Activated T-cell treated with anti-CD3 and anti-CD28 coated beads, Interleukin-2, amount 50 U/mL, for 24 hours (primary cell): ENCODE measurements around the gene LTBP3.

Experiments
- DNase-seq: peaks from one replicate; pipeline ENCODE4 v3.0.0-alpha.2; 2020
- H3K27ac Mint-ChIP-seq: 2 replicates; pipeline ENCODE4 v1.8.0; 2020; ENCODE audit warnings: mild to moderate bottlenecking, mixed read lengths
- H3K27me3 Mint-ChIP-seq: 2 replicates; pipeline ENCODE4 v1.8.0; 2020; ENCODE audit warnings: mixed read lengths
- H3K36me3 Mint-ChIP-seq: 2 replicates; pipeline ENCODE4 v1.8.0; 2020; ENCODE audit warnings: low read depth, mixed read lengths
- H3K4me1 Mint-ChIP-seq: 2 replicates; pipeline ENCODE4 v1.8.0; 2020; ENCODE audit warnings: low read depth, mixed read lengths
- H3K4me3 Mint-ChIP-seq: 2 replicates; pipeline ENCODE4 v1.8.0; 2020; ENCODE audit warnings: mild to moderate bottlenecking, moderate library complexity, mixed read lengths
- H3K9me3 Mint-ChIP-seq: 2 replicates; pipeline ENCODE4 v1.8.0; 2020; ENCODE audit warnings: mixed read lengths

The LTBP3 gene

DNA sequence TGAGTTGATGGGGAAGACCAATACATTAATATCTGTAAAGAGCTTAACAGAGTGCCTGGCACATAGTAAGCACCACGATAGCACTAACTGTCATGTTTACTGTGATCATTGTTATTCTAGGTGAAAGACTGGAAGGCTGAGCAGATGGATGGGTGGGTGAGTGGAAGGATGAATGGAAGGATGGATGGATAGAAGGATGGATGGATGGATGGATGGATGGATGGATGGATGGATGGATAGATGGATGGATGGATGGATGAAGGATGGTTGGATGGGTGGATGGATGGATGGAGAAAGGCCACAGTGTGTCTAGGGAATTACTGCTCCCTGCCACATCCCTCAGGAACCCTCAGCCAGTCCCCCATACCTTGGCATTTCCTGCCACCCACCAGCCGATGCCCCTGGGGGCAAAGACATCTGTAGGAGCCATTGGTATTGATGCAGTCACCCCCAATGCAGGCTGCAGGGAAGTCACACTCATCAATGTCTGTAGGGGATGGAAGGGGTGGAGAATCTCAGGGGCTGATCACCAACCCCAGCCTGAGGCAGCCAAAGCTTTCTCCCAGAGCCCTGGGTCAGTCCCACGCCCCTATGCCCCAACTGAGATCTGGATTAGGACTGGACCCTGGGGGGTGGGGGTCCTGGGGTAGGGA, 15.3 kb downstream of the LTBP3 start:
- Mint-ChIP-seq H3K36me3 (peaks cover 34% of the 10 kb centered on the region), H3K27me3 (no peaks in the 10 kb centered on the region), H3K27ac (peak overlapping the region; percentile 67), H3K9me3 (no peaks in the 10 kb centered on the region), H3K4me3 (no peak overlapping the region), H3K4me1 (peaks cover 54% of the 10 kb centered on the region)
- DNase-seq: no peak

DNA sequence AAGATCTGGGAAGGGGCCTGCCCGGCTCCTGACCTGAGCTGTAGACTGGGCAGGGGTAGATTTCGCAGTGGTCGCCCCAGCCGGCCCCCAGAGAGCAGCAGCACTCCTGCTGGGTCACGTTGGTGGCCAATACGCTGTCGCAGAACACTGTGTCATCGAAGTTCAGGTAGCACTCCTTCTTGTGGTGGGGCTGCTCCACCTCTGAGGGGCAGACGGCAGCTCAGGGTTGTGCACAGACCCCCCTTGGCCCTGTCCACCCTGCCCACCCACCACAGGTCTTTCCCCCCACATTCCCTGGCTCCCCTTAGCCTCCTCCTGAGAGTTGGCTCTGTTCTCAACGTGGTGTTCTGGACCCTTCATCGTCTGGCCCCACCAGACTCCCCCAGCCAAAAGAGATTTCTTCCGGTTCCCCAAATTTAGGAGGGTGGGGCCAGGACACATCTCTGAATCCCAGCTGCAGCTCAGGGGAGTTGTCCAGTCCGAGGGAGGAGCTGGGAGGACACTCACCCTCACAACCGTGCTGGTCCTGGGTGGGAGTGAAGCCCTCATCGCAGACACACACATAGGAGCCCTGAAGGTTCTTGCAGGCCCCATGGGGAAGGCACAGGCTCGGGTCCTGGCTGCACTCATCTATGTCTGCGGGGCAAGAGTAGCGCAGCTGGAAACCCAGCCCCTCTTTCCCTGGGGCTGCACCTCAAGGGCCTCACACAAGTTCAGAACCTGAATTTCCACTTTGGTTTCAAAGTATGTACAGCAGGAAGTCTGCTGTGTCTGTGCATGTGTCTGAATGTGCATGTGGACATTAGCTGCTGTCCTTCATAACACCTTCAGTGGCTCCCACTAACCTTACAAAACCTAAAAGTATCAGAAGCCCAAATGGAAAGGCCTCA, 16.8 kb downstream of the LTBP3 start:
- Mint-ChIP-seq H3K27me3 (no peaks in the 10 kb centered on the region), H3K4me1 (peaks cover 43% of the 10 kb centered on the region), H3K4me3 (peak overlapping the region; percentile 80), H3K27ac (peak overlapping the region; percentile 93), H3K9me3 (no peaks in the 10 kb centered on the region), H3K36me3 (peaks cover 45% of the 10 kb centered on the region)
- DNase-seq: no peak

DNA sequence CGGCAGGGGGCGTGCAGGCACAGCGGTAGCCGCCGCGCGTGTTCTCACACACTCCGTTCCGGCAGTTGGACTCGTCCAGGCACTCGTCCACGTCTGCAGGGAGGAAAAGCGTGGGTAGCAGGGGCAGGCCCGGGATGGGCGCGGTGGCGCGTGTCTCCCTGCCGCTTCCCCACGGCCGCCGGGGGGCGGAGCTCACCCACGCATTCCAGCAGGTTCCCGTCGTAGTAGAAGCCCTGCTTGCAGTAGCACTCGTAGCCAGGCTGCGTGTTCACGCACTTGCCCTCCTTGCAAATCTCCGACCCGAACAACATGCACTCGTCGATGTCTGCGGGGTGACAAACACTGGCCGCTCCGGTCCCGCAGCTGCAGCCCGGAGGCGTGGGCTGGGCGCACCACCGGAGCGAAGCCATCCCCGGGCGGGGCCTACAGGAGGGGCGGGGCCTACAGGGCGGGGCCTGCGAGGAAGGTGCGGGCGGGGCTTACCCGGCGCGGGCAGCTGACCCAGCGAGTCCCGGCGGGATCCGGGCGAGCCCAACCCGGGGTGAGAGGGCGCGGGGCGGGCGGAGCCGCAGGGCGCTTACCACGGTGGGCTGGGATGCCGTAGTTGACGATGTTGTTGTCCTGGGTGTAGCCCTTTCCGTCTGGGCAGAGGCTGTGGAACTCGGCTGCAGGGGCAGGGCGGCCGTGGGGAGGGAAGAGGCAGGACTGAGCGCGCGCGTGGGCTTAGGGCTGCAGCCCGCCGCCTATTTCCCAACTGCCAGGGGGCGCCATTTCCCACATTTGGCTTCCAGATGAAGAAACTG, 17.7 kb downstream of the LTBP3 start:
- H3K9me3 Mint-ChIP-seq: no peaks in the 10 kb centered on the region
- H3K27ac Mint-ChIP-seq: peak overlapping the region; percentile 93
- no peaks in the 10 kb centered on the region for H3K27me3 Mint-ChIP-seq
- DNase-seq: peak; percentile 93
- peaks cover 51% of the 10 kb centered on the region for H3K36me3 Mint-ChIP-seq
- H3K4me1 Mint-ChIP-seq: peaks cover 35% of the 10 kb centered on the region
- peak overlapping the region; percentile 80 for H3K4me3 Mint-ChIP-seq

DNA sequence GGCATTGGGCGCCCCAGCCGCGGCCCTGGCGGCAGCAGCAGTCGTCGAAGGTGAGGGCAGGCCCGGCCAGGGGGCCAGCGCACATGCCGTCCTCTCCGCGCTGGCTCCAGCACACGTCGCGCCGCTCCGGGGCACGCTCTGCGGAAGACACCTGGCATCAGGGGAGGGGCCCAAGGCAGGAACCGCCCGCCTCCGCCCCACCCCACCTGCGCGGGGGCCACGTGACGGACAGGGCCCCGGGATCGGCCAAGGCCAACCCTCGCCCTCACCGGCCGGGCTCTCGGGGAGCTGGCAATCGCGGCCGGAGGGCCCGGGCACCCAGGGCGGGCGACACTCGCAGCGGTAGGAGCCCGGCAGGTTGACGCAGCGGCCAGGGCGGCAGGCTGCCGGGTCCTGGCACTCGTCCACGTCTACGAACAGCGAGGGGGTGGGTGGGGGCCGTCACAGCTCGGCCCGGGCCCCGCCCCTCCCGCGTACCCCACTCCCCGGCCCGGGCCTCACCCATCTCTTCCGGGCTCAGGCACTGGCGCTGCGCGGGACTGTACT, 18.3 kb downstream of the LTBP3 start:
- no peaks in the 10 kb centered on the region for H3K9me3 Mint-ChIP-seq
- peaks cover 55% of the 10 kb centered on the region for H3K36me3 Mint-ChIP-seq
- DNase-seq: no peak
- peaks cover 28% of the 10 kb centered on the region for H3K4me1 Mint-ChIP-seq
- peak overlapping the region; percentile 93 for H3K27ac Mint-ChIP-seq
- no peaks in the 10 kb centered on the region for H3K27me3 Mint-ChIP-seq
- peak overlapping the region; percentile 80 for H3K4me3 Mint-ChIP-seq

DNA sequence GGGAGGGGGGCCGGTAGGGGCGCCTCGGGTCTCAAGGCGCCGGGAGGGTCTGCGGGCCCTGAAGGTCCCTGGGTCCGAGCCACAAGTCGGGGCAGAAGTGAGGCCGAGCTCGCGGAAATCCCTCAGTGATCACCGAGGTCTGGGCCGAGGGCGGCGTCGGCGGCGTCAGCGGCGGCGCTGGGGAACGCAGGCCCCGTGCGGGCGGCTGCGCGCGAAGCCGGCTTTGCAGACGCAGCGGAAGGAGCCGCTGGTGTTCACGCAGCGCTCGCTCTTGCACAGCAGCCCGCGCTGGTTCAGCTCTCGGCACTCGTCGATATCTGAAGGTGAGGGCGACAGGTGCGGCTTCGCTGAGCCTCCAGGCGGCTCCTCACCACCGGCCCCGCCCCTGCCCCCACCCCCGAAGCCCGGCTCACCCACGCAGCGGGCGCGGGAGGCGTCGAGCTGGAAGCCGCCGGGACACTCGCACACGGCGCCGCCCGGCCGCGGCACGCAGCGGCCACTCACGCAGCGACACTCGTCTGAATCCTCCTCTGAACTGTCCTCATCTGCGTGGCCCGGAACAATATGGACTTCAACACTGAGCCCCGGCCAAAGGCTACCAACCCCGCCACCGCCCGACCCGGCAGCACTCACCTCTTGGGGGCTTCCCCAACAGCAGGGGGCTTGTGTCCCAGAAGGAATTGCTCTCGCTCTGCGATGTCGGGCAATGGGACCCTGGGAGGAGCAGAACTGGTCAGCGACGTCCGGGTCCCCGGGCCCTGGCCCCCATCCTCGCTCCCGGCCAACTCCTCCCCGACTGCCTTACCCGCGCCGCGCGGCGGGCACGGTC, 19.0 kb downstream of the LTBP3 start:
- DNase-seq: no peak
- Mint-ChIP-seq H3K27ac (peak overlapping the region; percentile 11), H3K4me1 (peaks cover 21% of the 10 kb centered on the region), H3K27me3 (no peaks in the 10 kb centered on the region), H3K9me3 (no peaks in the 10 kb centered on the region), H3K36me3 (peaks cover 57% of the 10 kb centered on the region), H3K4me3 (peak overlapping the region; percentile 52)

DNA sequence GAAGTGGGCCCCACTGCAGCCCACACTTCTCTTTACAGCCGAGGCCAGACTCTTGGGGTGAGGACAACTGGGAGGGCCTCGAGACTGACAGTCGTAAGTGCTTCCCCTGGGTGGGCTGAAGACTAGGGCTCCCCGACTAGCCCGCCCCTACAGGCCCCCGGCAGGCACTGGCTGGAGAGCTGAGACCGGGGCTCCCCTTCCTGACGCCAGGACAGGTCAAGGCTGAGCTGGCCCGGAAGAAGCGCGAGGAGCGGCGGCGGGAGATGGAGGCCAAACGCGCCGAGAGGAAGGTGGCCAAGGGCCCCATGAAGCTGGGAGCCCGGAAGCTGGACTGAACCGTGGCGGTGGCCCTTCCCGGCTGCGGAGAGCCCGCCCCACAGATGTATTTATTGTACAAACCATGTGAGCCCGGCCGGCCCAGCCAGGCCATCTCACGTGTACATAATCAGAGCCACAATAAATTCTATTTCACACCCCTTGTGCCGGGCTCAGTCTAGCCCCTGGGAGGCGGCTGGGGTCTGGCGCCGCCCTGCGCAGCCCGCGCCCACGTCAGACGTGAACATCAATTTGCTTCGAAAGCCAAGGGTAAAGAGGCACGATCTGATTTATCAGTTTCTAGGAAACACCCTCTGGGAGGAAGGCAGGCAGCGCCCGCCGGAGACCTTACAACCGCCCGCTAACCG, 19.8 kb downstream of the LTBP3 start:
- Mint-ChIP-seq H3K27ac (peak overlapping the region; percentile 72), H3K4me3 (peak overlapping the region; percentile 47), H3K36me3 (peaks cover 59% of the 10 kb centered on the region), H3K9me3 (no peaks in the 10 kb centered on the region), H3K4me1 (peaks cover 19% of the 10 kb centered on the region), H3K27me3 (no peaks in the 10 kb centered on the region)
- DNase-seq: no peak

DNA sequence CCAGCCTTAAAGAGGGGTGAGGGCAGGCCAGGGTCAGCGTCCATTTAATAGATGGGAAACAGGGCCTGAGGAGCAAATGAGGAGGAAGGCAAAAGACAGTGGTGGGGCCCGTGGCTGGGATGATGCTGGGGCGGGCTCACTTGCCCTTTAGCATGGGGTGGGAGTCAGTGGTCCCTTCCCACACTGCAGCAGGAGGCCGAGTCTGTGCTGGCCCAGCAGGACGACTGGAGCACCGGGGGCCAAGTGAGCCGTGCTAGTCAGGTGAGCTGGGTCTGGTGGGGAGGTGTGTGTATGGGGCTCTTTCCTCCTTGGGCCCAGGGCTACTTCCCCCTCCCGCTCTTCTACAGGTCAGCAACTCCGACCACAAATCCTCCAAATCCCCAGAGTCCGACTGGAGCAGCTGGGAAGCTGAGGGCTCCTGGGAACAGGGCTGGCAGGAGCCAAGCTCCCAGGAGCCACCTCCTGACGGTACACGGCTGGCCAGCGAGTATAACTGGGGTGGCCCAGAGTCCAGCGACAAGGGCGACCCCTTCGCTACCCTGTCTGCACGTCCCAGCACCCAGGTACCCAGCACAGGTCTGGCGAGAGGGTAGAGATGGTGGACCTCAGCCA, 20.4 kb downstream of the LTBP3 start:
- no peaks in the 10 kb centered on the region for H3K9me3 Mint-ChIP-seq
- H3K36me3 Mint-ChIP-seq: peaks cover 62% of the 10 kb centered on the region
- no peak overlapping the region for H3K4me3 Mint-ChIP-seq
- no peak for DNase-seq
- H3K27ac Mint-ChIP-seq: peak overlapping the region; percentile 66
- peaks cover 19% of the 10 kb centered on the region for H3K4me1 Mint-ChIP-seq
- no peaks in the 10 kb centered on the region for H3K27me3 Mint-ChIP-seq

DNA sequence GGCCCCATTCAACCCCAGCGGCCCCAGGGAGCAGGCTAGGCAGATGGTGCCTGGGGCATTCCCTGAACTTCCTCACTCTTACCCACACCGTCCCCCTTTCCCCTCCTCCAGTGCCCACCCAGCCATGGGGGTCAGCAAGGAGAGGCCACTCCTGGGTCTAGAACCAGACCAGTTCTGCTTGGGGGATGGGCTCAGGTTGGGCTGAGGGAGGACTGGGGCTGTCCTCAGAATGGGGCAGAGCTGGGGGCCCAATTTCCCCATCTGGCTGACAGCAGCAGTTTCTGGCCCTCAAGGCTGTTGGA, 20.9 kb downstream of the LTBP3 start:
- Mint-ChIP-seq H3K4me3 (no peak overlapping the region), H3K27ac (peak overlapping the region; percentile 66), H3K27me3 (no peaks in the 10 kb centered on the region), H3K36me3 (peaks cover 64% of the 10 kb centered on the region), H3K9me3 (no peaks in the 10 kb centered on the region), H3K4me1 (peaks cover 19% of the 10 kb centered on the region)
- DNase-seq: no peak

DNA sequence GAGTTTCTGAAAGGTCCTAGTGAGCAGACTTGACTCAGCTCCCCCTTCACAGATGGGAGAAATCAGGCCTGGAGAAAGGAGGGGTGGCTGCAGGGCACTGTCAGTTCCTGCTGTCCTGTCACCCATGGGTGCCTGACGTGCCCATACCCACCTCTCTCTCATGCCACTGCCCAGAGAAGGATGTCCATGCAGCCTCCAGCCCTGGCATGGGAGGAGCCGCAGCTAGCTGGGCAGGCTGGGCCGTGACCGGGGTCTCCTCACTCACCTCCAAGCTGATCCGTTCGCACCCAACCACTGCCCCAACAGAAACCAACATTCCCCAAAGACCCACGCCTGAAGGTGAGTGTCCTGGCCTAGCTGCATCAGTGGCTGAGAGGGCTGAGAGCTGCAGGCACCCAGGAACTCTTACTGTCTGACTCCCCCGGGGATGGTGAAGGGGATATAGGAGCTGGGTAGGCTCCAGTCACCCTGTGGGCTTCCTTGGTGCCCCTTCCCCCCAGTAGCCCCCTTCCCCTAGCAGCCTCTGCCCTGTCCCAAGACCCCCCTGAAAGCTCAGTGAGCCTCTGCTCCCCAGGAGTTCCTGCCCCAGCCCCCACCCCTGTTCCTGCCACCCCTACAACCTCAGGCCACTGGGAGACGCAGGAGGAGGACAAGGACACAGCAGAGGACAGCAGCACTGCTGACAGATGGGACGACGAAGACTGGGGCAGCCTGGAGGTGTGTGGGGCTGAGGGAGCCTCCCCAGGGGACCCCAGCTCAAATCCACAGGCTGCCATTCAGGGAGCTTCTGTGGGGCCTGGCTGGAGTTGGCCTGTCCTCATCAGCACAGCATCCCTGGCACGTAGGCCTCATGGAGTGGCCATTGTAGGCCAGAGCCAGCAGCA, 21.5 kb downstream of the LTBP3 start:
- Mint-ChIP-seq H3K36me3 (peaks cover 67% of the 10 kb centered on the region), H3K4me1 (peaks cover 14% of the 10 kb centered on the region), H3K4me3 (no peak overlapping the region), H3K9me3 (no peaks in the 10 kb centered on the region), H3K27ac (peak overlapping the region; percentile 66), H3K27me3 (no peaks in the 10 kb centered on the region)
- no peak for DNase-seq

DNA sequence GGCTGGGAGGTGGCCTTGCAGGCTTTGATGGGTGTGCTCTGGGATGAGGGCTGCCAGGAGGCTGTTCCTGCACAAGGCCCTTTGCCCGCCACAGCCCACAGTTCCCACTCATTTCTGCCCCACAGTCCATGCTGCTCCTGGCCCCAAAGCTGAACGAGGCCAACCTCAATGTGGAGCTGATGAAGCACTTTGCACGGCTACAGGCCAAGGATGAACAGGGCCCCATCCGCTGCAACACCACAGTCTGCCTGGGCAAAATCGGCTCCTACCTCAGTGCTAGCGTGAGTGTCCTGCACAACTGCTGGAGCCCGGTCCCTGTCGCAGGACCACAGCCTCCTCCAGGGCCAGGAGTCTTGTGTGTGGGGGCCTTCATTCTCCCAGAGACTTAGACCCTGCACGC, 23.1 kb downstream of the LTBP3 start:
- no peak overlapping the region for H3K4me3 Mint-ChIP-seq
- peaks cover 82% of the 10 kb centered on the region for H3K36me3 Mint-ChIP-seq
- H3K27me3 Mint-ChIP-seq: no peaks in the 10 kb centered on the region
- no peak overlapping the region for H3K27ac Mint-ChIP-seq
- no peak for DNase-seq
- H3K4me1 Mint-ChIP-seq: peaks cover 4% of the 10 kb centered on the region
- no peaks in the 10 kb centered on the region for H3K9me3 Mint-ChIP-seq

DNA sequence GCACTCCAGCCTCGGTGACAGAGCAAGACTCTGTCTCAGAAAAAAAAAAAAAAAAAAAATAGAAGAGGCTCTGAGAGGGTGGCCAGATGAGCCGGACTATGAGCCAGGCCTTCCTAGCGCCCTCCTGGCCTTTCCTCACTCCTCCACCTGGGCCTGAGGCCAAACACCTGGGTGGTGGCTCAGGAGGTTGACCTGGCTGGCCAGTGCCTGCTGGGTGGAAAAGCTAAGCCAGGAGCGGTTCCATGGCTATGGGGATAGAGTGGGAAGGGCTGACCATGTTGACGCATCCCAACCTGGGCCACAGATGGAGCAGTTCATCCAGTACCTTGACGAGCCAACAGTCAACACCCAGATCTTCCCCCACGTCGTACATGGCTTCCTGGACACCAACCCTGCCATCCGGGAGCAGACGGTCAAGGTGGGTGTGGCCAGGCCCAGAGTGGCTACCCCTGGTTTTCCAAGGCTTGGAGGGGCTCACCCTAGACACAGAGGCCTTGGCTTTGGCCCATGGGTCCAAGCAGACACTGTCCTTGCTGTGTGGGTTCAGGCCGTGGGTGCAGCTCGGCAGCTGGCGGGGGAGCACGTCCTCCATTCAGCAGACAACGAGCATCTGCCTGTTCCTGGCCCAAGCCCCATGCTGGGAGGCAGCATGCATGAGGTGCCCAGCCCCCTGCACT, 25.6 kb downstream of the LTBP3 start:
- Mint-ChIP-seq H3K4me1 (peaks cover 17% of the 10 kb centered on the region), H3K9me3 (no peaks in the 10 kb centered on the region), H3K4me3 (no peak overlapping the region), H3K27me3 (no peaks in the 10 kb centered on the region), H3K36me3 (peaks cover 87% of the 10 kb centered on the region), H3K27ac (no peak overlapping the region)
- DNase-seq: no peak

DNA sequence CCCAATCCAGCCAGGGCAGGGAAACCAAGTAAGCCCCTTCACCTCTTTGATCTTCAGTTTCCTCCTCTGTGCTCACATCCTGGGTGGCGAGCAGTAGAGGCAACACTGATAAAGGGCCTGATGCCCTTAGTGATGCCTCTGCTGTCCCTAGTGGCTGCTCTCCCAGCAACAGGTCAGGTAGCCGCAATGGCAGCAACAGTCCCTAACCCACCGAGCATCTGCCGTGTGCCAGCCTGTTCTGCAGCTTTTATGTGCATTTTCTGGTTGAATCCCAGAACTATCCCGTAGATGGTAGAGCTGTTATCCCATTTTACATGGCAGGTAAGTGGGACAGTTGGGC, 28.0 kb downstream of the LTBP3 start:
- Mint-ChIP-seq H3K4me1 (peaks cover 33% of the 10 kb centered on the region), H3K4me3 (no peak overlapping the region), H3K27ac (peak overlapping the region; percentile 27), H3K36me3 (peaks cover 88% of the 10 kb centered on the region), H3K27me3 (no peaks in the 10 kb centered on the region), H3K9me3 (no peaks in the 10 kb centered on the region)
- no peak for DNase-seq
